ENCODE data around the gene RASGRF2. TPM values are rescaled to one million over a fixed set of nuclear protein-coding genes. Genes with fewer than 3 reads are reported as not detected.

Gene RASGRF2
- total RNA-seq, 4 donors from 2014 or later, result 3.8 to 9.1 (median 5.3) TPM

DNA sequence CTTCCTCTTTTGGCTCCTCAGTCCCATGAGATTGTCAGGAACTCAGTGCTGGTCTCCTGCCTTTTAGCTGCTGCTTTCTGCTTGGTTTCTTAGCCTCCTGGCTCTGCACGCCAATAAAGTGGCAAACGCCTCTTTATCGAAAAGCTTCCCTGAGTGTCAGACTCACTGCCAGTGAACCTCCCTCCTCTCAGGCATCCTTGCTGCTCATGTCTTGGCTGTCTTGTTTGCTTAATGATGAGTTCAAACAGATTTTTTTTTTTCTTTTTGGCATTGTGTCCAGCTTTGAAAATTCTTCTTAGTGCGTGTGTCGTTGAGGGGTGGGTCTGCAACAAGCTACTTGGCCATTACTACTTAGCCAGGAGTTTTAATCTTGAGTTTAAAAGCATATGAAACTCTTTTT, 14.9 kb downstream of the RASGRF2 start:
- H3K36me3 ChIP-seq, result no peaks in the 10 kb centered on the region
- H3K27me3 ChIP-seq, result no peaks in the 10 kb centered on the region
- H3K4me3 ChIP-seq, result no peak overlapping the region
- TF ChIP-seq, protein P1, sequence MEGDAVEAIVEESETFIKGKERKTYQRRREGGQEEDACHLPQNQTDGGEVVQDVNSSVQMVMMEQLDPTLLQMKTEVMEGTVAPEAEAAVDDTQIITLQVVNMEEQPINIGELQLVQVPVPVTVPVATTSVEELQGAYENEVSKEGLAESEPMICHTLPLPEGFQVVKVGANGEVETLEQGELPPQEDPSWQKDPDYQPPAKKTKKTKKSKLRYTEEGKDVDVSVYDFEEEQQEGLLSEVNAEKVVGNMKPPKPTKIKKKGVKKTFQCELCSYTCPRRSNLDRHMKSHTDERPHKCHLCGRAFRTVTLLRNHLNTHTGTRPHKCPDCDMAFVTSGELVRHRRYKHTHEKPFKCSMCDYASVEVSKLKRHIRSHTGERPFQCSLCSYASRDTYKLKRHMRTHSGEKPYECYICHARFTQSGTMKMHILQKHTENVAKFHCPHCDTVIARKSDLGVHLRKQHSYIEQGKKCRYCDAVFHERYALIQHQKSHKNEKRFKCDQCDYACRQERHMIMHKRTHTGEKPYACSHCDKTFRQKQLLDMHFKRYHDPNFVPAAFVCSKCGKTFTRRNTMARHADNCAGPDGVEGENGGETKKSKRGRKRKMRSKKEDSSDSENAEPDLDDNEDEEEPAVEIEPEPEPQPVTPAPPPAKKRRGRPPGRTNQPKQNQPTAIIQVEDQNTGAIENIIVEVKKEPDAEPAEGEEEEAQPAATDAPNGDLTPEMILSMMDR (IDR thresholded peaks at IDR 0.05), result no peak
- TF ChIP-seq POLR2A (IDR thresholded peaks at IDR 0.05), result no peak
- no peak for TF ChIP-seq EP300 (IDR thresholded peaks at IDR 0.05)
- TF ChIP-seq POLR2AphosphoS5 (IDR thresholded peaks at IDR 0.05), result no peak
- no peaks in the 10 kb centered on the region for H3K4me1 ChIP-seq
- H3K27ac ChIP-seq, result peak overlapping the region in 1 of 4 donors; percentile 23
- no peak for ATAC-seq
- H3K9me3 ChIP-seq, result no peaks in the 10 kb centered on the region
- 0 to 33% methylated on average over 1 to 5 of the region's 5 CpGs for WGBS, 2 donors (ENCODE audit: low coverage in 1 of 2)

DNA sequence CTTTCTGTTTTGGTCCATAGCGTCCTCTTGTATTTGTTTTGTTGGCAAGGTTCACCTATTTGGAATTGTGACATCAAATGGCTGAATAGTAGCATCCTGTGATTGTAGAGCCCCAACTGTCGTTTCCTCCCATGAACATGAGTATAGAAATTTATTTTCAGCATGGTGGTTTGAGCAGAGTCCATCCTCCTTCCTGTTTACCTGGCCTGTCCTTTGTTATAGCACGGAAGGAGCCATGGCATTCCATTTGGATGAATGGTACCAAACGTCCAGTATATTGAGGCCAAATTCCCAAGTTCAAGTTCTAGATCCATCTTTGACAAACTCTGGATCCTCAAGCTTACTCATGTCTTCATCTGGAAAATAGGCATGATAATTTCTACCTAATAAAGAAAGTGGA, 16.8 kb downstream of the RASGRF2 start:
- peak overlapping the region in 1 of 4 donors; percentile 47 for H3K27ac ChIP-seq
- H3K27me3 ChIP-seq, result no peaks in the 10 kb centered on the region
- H3K4me3 ChIP-seq, result no peak overlapping the region
- H3K9me3 ChIP-seq, result no peaks in the 10 kb centered on the region
- 71 to 75% methylated on average over 3 to 4 of the region's 4 CpGs for WGBS, 2 donors (ENCODE audit: low coverage in 1 of 2)
- ATAC-seq, result no peak
- no peaks in the 10 kb centered on the region for H3K4me1 ChIP-seq
- TF ChIP-seq, protein P1 (IDR thresholded peaks at IDR 0.05), result no peak
- TF ChIP-seq POLR2AphosphoS5 (IDR thresholded peaks at IDR 0.05) (no peak), POLR2A (IDR thresholded peaks at IDR 0.05) (no peak), EP300 (IDR thresholded peaks at IDR 0.05) (no peak)
- H3K36me3 ChIP-seq, result no peaks in the 10 kb centered on the region

DNA sequence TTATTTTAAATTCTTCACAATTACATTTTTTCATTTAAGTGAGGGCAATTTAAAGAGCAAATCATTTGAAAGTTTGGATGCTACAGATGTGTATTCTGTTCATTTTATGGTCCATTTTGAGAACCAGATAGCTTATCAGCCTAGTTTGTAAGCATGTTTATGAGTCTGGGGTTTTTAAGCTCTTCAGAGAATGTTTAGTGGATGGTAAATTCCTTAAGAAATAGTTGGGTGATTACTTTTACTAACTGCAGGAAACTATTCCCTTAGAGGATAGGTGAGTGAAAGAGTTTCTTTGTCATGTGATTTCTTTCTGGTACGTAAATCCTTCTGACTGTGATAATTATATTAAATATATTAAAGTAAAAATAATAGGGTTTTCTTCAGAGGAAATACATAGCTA, 17.6 kb downstream of the RASGRF2 start:
- TF ChIP-seq, protein P1 (IDR thresholded peaks at IDR 0.05), result no peak
- TF ChIP-seq POLR2AphosphoS5 (IDR thresholded peaks at IDR 0.05) (no peak), EP300 (IDR thresholded peaks at IDR 0.05) (no peak), POLR2A (IDR thresholded peaks at IDR 0.05) (no peak)
- WGBS, 2 donors (ENCODE audit: low coverage in 1 of 2), result 73 to 82% methylated on average over 1 of the region's 1 CpG

DNA sequence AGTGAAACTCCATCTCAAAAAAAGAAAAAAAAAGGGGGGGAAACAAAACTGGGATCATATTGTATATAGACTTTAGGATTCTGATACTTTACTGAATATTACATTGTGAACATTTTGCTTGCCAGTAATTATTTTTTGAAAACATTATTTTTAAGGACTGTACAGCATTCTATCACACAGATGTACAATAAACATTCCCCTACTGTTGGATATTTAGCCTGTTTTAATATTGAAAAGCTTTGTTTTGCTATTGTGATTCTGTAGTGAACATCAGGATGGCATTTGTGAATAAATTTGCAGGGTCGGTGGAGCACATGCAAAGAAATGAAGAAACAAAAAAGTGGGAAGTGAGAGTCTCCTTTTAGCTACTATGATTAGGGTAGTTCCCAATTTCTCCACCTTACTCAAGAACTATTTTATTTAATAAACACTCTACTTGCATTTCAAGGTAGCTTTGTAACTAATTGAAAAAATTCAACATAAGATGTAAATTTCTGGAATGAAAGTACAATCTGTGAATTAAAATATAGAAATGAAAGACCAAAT, 18.7 kb downstream of the RASGRF2 start:
- WGBS, 2 donors (ENCODE audit: low coverage in 1 of 2), result 40 to 63% methylated on average over 1 of the region's 1 CpG
- Histone ChIP-seq H3K36me3 (no peaks in the 10 kb centered on the region), H3K27ac (no peak overlapping the region), H3K27me3 (no peaks in the 10 kb centered on the region), H3K4me1 (no peaks in the 10 kb centered on the region), H3K4me3 (no peak overlapping the region), H3K9me3 (no peaks in the 10 kb centered on the region)
- ATAC-seq, result no peak
- TF ChIP-seq POLR2AphosphoS5 (IDR thresholded peaks at IDR 0.05), result no peak
- TF ChIP-seq, protein P1 (IDR thresholded peaks at IDR 0.05), result no peak
- TF ChIP-seq POLR2A (IDR thresholded peaks at IDR 0.05), result no peak
- no peak for TF ChIP-seq EP300 (IDR thresholded peaks at IDR 0.05)

More for the DNA sequence above, 17.6 kb downstream of the RASGRF2 start:
- H3K9me3 ChIP-seq, result no peaks in the 10 kb centered on the region
- H3K4me3 ChIP-seq, result no peak overlapping the region
- ATAC-seq, result no peak
- no peaks in the 10 kb centered on the region for H3K27me3 ChIP-seq
- peak overlapping the region in 2 of 4 donors; percentile 10 to 18 for H3K27ac ChIP-seq
- H3K36me3 ChIP-seq, result no peaks in the 10 kb centered on the region
- H3K4me1 ChIP-seq, result no peaks in the 10 kb centered on the region

DNA sequence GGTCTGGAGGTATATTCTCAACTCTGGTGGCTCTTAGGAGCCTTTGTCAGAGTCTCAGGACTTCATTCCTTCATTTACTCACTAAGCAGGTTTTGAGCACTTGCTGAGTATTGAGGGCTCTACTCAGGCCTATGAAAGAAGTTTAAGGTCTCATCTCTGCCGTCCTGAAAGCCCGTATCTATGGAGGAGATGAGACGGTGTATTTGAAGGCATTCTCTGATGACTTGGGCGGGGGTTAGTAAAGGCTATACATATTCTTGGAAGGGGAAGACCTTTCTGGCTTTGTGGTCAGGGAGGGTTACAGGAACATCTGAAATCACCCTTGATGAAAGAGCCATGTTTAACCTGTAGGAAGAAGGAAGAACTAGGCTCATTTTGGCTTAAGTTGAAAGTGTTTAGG, 21.9 kb downstream of the RASGRF2 start:
- Histone ChIP-seq H3K27ac (no peak overlapping the region), H3K36me3 (no peaks in the 10 kb centered on the region), H3K9me3 (no peaks in the 10 kb centered on the region), H3K27me3 (no peaks in the 10 kb centered on the region), H3K4me1 (no peaks in the 10 kb centered on the region), H3K4me3 (no peak overlapping the region)
- no peak for ATAC-seq
- TF ChIP-seq POLR2AphosphoS5 (IDR thresholded peaks at IDR 0.05) (no peak), POLR2A (IDR thresholded peaks at IDR 0.05) (no peak), EP300 (IDR thresholded peaks at IDR 0.05) (no peak)
- TF ChIP-seq, protein P1 (IDR thresholded peaks at IDR 0.05), result no peak
- WGBS, 2 donors (ENCODE audit: low coverage in 1 of 2), result 64% methylated on average over 4 of the region's 4 CpGs; no CpG with 5 or more reads in 1 of the 2 donors
